Ovary (tissue), 9 donors: ENCODE results near the gene ANO6. TPM values are rescaled to one million over a fixed set of nuclear protein-coding genes. Genes with fewer than 3 reads are reported as not detected.

Experiments
- DNase-seq, 5 donors: peaks; one replicate each; pipeline ENCODE4 v3.0.0-alpha.2; 2019 to 2020
- H3K27ac ChIP-seq, 2 donors: fragments of 200-600 bp; one replicate each; pipeline versions ENCODE4 v1.5.1 to v1.8.0; 2019 to 2022
- H3K27me3 ChIP-seq: fragments of 200-600 bp; one replicate; pipeline ENCODE4 v1.8.0; 2022
- H3K36me3 ChIP-seq: fragments of 200-600 bp; sonication (generic); one replicate; pipeline ENCODE4 v1.5.1; 2019
- H3K4me1 ChIP-seq: one replicate; pipeline ENCODE4 v1.8.1; 2013; ENCODE audit warnings: mild to moderate bottlenecking, moderate library complexity; ENCODE audit not compliant: insufficient read depth
- H3K4me3 ChIP-seq: fragments of 200-600 bp; sonication (generic); one replicate; pipeline ENCODE4 v1.5.1; 2017
- H3K9me3 ChIP-seq, 2 donors: fragments of 200-600 bp in 1 of 2; sonication (generic) in 1 of 2; one replicate each; pipeline versions ENCODE4 v1.5.1 to v1.8.1; 2013 to 2019; ENCODE audit warnings: mild to moderate bottlenecking in 1 of 2, moderate library complexity in 1 of 2
- EP300 ChIP-seq: sonication (generic); formaldehyde crosslinking; IDR thresholded peaks from one replicate; pipeline ENCODE4 v1.6.1; 2017; ENCODE audit warnings: antibody characterized with exemption
- POLR2A ChIP-seq: fragments of 450-650 bp; IDR thresholded peaks from one replicate; pipeline ENCODE4 v1.6.1; 2017; ENCODE audit warnings: antibody characterized with exemption, mild to moderate bottlenecking, moderate library complexity
- WGBS, 3 donors: extraction: QIAGEN DNeasy Blood & Tissue Kit in 1 of 3; methylation state at CpG; one replicate each; pipeline versions ENCODE4 v1.1.5 to v1.1.7; 2013 to 2017; 5-methylcytosine and 5-hydroxymethylcytosine counted together
- intact Hi-C, 4 donors: fragments of 100-400 bp; cut with DNase I; formaldehyde crosslinking; loops; one replicate each; pipeline versions ENCODE4 v1.11.0 to v1.15.1; 2022 to 2023
- polyA plus RNA-seq, 2 donors: library from polyadenylated mRNA; stranded (reverse); fragments of 200-250 nt in 1 of 2; fragments of 350-450 nt in 1 of 2; fragmentation: Illumina TruSeq in 1 of 2; extraction: RNeasy Lipid Tissue Mini Kit (QIAGEN cat#74804) in 1 of 2; gene quantifications; one replicate each; pipeline ENCODE4 v1.2.3, GENCODE V29; 2013 to 2014
- total RNA-seq, 7 donors: library from RNA; depleted of rRNA in 2 of 7; stranded (reverse); fragments of >200 nt in 2 of 7; fragmentation: NEBNext Ultra II Directional in 3 of 7; extraction: Animal tissue kit (Norgen Biotek cat#: 25700) in 3 of 7; gene quantifications; one replicate each; pipeline versions ENCODE4 v1.1.0 to v1.2.4, GENCODE V29; 2016 to 2023
- TF ChIP-seq, protein P1 (sequence below), 3 donors: fragments of 450-650 bp in 2 of 3; fragments of 200-600 bp in 1 of 3; IDR thresholded peaks; one replicate each; pipeline versions ENCODE4 v1.5.1 to v1.8.0; 2016 to 2022; ENCODE audit warnings: antibody characterized with exemption in 3 of 3, mild to moderate bottlenecking in 1 of 3
- donor health status: DM: no; HTN: no; CAD: no; lungs with moderate emphysema.
- donor health status: DM: no; HTN: no; CAD: no.
- donor health status: Bipolar disorder and iron deficiency.
- donor health status: DM: yes; HTN: yes; CAD: no.
- donor health status: DM: no; HTN: no; CAD: no.
- donor health status: DM: yes; HTN: yes; CAD: no.

ANO6 gene
- total and polyA plus RNA-seq, 9 donors = 38.8 to 88.5 (median 63.2) TPM

DNA sequence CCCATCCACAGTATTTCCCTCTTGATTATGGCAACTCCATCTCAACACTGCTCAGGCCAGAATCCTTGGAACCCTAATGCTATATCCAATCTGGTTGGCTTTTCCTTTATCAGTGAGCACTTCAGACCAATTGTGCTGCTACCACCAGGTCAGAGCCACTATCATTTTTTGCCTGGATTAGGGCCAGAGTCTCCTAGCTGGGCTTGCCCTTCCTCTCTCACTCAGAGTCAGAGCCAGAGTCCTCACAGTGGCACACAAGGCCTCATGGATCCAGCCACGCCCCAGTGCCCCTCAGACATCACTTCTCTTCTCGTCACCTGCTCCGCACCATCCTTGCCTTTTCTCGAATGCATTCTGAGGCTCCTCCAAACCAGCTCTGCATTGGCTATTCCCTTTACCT lies 211.1 kb downstream of the ANO6 start:
- intact Hi-C loops = no loop called here
- no peak overlapping the region for H3K4me3 ChIP-seq
- WGBS, 3 donors = 97 to 98% (median 98%) methylated on average over 4 of the region's 4 CpGs
- H3K36me3 ChIP-seq = no peaks in the 10 kb centered on the region
- H3K4me1 ChIP-seq = no peaks in the 10 kb centered on the region
- no peaks in the 10 kb centered on the region for H3K9me3 ChIP-seq
- no peaks in the 10 kb centered on the region for H3K27me3 ChIP-seq
- no peak for DNase-seq
- no peak overlapping the region for H3K27ac ChIP-seq
- TF ChIP-seq, protein P1, sequence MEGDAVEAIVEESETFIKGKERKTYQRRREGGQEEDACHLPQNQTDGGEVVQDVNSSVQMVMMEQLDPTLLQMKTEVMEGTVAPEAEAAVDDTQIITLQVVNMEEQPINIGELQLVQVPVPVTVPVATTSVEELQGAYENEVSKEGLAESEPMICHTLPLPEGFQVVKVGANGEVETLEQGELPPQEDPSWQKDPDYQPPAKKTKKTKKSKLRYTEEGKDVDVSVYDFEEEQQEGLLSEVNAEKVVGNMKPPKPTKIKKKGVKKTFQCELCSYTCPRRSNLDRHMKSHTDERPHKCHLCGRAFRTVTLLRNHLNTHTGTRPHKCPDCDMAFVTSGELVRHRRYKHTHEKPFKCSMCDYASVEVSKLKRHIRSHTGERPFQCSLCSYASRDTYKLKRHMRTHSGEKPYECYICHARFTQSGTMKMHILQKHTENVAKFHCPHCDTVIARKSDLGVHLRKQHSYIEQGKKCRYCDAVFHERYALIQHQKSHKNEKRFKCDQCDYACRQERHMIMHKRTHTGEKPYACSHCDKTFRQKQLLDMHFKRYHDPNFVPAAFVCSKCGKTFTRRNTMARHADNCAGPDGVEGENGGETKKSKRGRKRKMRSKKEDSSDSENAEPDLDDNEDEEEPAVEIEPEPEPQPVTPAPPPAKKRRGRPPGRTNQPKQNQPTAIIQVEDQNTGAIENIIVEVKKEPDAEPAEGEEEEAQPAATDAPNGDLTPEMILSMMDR (IDR thresholded peaks at IDR 0.05) = no peak
- TF ChIP-seq POLR2A = no peak
- TF ChIP-seq EP300 = no peak

DNA sequence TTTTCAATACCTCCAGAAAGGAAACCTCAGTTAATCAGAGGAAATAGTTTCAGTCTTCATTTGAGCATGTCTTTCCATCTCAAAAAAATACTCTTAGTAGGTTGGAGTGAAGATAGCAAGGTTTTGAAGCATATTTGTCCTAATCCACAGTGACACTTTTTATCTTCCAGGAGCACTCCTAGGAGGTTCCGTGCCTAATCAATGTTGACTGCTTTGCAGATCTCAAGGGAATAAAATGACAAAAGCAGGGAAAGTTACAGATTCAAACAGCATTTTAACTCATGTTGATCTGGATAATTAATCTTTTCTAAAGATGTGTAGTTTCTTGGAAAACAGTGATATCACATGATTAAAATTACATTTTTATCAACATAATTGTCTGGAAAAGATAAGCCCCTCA lies 213.9 kb downstream of the ANO6 start:
- H3K27ac ChIP-seq = no peak overlapping the region
- no peaks in the 10 kb centered on the region for H3K27me3 ChIP-seq
- no peak for DNase-seq
- WGBS, 3 donors = 90 to 94% (median 93%) methylated on average over 1 of the region's 1 CpG
- H3K36me3 ChIP-seq = no peaks in the 10 kb centered on the region
- intact Hi-C loops = no loop called here
- H3K9me3 ChIP-seq = no peaks in the 10 kb centered on the region
- TF ChIP-seq, protein P1 (IDR thresholded peaks at IDR 0.05) = no peak
- TF ChIP-seq POLR2A (no peak), EP300 (no peak)
- H3K4me3 ChIP-seq = no peak overlapping the region
- no peaks in the 10 kb centered on the region for H3K4me1 ChIP-seq

DNA sequence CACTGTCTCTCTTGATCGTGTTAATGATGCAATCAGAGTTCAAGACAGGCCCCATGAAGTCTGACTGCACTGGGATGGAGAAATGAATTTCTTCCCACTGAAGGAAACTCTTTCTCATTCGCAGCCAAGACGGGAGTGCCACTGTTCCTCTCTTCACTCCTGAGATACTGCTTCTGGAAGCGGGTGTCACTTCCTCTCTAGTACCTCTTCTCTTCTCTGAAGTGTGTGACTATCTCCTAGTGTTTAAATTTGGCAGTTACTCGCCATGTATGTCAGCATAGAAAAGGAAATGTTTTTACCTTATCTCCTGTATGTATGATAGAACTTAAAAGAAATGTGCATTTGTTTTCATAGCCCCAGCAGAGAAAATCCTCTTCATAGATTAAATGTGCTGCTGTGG lies 215.2 kb downstream of the ANO6 start:
- H3K27me3 ChIP-seq = no peaks in the 10 kb centered on the region
- H3K4me1 ChIP-seq = no peaks in the 10 kb centered on the region
- no peak overlapping the region for H3K27ac ChIP-seq
- H3K4me3 ChIP-seq = no peak overlapping the region
- H3K9me3 ChIP-seq = no peaks in the 10 kb centered on the region
- H3K36me3 ChIP-seq = no peaks in the 10 kb centered on the region
- DNase-seq = no peak
- no peak for TF ChIP-seq POLR2A
- TF ChIP-seq EP300 = no peak
- TF ChIP-seq, protein P1 (IDR thresholded peaks at IDR 0.05) = no peak
- WGBS, 3 donors = 75 to 82% (median 78%) methylated on average over 5 of the region's 5 CpGs
- intact Hi-C loops = no loop called here

DNA sequence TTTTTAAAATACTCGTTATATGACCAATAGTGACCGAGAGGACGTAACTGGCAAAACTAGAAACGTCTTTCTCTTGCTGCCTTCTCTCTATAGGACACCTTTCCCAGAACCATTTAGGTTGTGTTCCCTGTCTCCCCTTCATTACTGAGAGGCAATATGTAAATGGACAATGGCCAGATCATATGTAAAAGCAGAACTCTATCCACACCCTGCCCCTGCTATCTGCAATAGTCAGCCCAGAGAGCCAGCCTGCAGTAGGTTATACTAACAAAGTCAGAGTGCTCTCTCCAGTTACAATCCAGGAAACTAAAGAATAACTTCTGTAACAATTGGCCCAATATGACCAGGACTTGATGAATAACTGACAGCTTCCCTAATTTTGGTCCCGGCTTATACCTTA lies 216.8 kb downstream of the ANO6 start:
- 98 to 99% (median 99%) methylated on average over 5 of the region's 5 CpGs for WGBS, 3 donors
- DNase-seq = no peak
- Histone ChIP-seq H3K27me3 (no peaks in the 10 kb centered on the region), H3K27ac (no peak overlapping the region), H3K36me3 (no peaks in the 10 kb centered on the region), H3K4me3 (no peak overlapping the region), H3K9me3 (no peaks in the 10 kb centered on the region), H3K4me1 (no peaks in the 10 kb centered on the region)
- no peak for TF ChIP-seq POLR2A
- TF ChIP-seq, protein P1 (IDR thresholded peaks at IDR 0.05) = no peak
- TF ChIP-seq EP300 = no peak
- intact Hi-C loops = no loop called here
